NCI-H2196 treated with DMSO at 0.1 percent for 48 hours (cell line): Measurements from ENCODE around the gene ZMIZ1.
A peak's percentile ranks its signal among the peaks of the same experiment; 100 is the strongest.
"Not testable (repeated sequence)": the region's sequence is repeated elsewhere in the genome, so short reads cannot be mapped to it uniquely, and the experiment has no call there.

Source experiments
- DNase-seq: peaks from one replicate; lab custom pipeline; 2025; ENCODE audit not compliant: unreplicated experiment; lab: John Stamatoyannopoulos, UW

ZMIZ1 gene

DNA sequence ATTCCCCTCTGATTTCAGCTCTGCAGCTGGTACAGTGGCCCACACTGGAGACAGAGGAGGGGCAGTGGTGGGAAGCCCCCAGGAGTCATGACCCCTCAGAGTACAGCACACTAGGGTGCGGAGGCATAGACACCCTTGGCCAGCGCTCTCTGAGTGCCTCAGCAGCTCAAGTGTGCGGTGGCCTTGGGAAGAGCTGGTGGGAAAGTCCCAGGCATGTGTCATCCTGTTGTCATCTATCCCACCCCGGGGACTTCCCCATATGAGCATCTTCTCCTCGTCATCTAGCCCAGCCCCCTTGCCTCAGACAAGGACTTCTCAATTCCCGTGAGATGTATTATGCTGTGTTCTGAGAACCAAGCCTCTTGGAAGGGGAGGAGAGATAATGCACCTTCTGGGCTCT lies 262.9 kb downstream of the ZMIZ1 start:
- no peak for DNase-seq

DNA sequence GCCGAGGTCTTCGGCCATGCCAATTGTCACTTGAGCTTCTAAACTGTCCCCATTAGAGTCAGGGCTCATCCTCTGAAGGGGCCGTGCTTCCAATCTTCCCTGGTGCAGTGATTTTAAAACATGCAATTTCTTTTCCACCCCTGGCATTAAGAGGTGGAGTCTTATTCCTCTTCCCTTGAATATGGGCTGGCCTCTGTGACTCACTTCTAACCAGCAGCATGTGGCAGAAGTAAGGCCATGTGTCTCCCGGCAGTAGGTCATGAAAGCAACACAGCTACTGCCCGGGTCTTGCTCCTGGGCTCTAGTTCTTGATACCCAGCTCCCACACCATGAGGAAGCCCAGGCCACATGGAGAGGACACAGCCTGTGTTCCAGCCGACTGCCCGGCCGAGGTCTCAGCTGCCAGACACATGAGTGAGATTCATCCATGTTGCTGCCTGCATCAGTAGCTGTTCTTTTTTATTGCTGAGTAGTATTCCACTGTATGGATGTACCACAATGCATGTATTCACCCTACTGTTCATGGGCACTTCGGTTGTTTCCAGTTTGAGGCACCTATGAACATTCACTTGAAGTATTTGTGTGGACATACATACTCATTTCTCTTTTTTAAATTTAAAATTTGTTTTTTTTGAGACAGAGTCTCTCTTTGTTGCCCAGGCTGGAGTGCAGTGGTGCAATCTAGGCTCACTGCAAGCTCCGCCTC lies 264.0 kb downstream of the ZMIZ1 start:
- not testable (repeated sequence) for DNase-seq

DNA sequence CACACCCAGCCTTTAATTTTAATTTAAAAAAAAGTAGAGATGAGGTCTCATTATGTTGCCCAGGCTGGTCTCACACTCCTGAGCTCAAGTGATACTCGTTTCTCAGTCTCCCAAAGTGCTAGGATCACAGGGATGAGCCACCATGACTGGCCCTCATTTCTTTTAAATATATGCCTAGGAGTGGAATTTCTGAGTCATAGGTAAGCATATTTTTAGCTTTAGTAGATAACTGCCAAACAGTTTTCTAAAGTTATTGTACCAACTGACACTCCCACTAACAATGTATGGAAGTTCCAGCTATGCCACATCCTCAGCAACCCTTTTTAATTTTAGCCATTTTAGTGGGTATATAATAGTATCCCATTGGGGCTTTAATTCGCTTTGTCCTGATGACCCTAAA lies 264.7 kb downstream of the ZMIZ1 start:
- no peak for DNase-seq

DNA sequence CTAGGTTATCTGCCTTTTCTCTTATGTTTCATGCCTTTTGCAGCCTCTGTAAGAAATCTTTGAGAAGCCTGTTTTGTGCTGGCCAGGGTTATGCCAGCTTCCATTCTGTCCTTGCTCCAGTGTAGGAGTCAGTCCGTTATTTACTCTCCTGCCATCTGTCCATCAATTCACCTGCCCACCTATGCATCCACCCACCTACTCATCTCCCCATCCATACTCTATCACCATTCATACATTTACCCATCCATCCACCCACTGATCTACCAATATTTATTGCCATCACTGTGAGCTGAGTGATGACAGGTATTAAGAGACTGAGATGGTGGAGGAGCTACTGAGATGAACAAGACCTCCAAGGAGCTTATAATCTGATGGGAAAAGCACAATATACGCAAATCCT lies 265.8 kb downstream of the ZMIZ1 start:
- no peak for DNase-seq

DNA sequence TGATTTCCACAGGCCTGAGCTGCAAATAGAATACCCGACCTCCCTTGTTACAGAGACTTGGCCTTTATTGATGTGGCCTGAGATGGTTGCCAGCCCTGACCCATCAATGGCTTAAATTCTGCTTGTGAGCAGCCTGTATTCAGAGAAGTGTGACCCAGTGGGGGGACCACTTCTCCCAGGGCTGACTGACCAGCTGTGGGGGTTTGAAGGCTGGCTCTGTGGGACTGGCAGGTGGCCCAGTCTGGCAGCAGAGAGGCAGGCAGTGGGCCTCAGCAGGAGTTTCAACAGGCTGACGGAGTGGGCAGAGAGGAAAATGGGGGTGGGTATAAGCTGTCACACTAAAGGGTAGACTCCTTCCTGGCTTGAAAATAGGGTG lies 266.3 kb downstream of the ZMIZ1 start:
- no peak for DNase-seq

DNA sequence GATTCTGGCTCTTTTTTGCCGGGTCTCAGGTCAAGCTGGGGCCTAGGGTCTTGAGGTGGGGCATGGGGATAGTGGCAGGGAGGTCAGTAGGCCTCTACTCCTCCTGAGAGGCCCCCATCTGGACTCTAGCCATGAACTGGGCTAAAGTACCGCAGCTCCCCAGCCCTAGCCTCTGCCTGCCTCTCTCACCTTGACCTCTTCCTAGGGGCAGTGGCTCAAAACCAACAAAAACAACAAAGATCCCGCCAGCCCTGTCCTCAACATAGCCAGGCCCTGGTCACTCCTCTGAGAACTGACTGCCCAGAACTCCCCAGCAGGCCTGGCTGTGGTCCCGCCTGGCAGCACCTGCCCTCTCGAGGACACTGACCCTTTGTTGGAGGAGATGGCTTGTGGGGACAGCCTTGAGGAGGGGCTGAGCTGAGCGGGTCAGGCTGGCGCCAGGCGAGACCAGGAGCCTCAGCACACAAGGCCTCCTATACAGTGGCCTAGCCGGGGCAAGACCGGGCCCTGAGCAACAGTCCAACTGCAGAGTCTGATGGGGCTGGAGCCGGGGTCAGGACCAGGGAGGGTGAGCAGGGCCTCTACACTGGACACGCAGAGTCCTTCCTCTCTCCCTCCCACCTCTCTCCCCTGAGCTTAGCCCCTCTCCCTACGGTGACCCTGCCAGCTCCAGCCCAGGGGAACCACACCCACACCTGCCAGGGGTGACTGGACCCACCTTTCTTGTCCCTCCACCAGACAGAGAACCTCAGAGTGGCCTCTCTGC lies 266.9 kb downstream of the ZMIZ1 start:
- DNase-seq: peak; percentile 18

DNA sequence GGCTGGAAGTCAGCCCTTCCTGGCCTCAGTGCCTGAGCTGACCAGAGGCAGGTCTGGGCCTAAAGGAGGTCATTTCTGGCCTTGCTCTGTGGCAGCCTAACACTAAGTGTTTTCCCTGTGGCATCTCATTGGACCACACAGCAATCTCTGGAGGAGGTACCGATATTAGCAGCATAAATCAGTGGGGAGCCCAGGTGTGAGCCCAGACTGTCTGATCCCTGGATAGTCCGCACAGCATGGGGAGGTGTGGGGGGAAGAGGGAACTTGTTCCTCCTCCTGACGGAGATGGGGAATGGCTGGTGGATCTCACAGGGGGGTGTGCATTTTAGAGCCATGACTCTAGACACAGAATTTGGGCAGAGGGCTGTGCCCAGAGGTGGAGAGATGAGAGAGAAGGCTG lies 267.5 kb downstream of the ZMIZ1 start:
- DNase-seq: no peak

DNA sequence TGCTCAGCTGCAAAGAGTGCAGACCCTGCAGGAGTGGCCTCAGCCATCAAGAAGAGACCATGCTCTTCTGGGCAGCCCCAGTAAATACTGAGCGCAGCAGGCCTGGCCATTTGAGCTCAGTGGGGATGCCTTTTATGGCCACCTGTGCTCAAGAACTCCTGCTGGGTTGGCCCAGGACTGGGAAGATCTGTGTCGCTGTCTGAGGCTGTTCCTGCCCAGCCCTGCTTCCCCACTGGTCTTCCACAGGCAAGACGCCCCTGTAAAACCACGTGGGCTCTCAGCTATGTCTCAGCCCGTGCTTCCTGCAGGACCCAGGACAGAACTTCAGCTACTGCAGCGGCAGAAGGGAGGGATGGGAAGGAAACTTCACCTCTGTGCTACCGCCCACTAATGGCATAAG lies 268.0 kb downstream of the ZMIZ1 start:
- DNase-seq: no peak

DNA sequence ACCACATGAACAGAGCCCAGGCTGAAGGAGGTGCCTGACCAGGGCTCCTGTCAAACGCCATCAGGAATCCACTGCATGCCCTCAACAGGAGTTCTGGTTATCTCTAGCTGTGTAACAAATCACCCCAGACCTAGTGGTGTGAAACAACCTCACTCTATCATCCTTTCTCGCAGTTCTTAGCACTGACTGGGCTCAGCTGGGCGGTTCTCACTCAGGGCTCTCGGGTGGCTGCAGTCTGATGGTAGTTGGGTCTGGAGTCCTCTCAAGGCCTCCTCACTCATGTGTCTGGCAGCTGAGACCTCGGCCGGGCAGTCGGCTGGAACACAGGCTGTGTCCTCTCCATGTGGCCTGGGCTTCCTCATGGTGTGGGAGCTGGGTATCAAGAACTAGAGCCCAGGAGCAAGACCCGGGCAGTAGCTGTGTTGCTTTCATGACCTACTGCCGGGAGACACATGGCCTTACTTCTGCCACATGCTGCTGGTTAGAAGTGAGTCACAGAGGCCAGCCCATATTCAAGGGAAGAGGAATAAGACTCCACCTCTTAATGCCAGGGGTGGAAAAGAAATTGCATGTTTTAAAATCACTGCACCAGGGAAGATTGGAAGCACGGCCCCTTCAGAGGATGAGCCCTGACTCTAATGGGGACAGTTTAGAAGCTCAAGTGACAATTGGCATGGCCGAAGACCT lies 269.2 kb downstream of the ZMIZ1 start:
- DNase-seq: not testable (repeated sequence)

DNA sequence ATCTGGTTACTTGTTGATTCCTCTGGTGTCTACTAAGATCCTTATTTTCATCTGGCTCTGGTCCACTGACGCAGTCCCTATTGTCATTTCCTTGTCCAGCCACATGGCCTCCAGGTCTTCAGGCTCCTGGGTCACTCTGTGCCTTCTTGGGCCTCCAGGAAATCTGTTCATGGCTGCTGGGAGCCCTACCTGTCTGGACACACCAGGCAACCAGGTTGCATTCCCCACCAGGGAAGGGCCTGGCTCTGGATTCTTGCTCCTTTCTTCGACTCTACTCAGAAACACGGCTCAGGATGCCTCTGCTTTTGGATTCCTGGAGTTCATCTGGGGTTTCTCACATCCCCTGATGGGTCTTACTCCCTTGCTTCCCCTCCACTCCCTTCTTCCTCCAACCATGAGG lies 270.5 kb downstream of the ZMIZ1 start:
- DNase-seq: no peak

DNA sequence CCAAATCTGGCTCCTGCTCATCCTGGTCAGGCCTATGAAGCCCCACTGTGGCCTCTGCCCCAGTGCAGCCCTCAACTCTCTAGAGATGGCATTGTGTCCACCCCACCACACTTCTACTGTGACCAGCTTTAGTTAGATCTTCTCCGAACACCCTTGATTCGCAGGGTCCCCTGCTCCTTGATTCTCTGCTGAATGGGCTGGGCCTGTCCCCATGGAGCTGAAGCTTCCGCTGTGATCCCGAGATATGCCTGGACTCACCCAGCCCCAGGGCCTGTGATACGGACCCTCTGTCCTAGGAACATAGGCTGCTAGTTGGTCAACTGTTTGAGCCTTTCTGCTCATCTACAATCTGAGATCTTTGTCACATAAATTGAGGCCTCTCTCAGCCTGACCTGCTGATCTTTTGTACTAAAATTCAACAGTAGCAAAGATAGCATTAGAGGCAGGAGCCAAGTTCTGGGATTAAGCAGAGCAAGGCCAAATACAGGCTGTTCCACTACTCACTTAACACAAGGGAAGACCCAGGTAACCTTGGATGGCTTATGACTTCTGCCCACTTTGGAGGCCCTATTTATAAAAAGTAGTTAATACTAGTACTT lies 272.0 kb downstream of the ZMIZ1 start:
- DNase-seq: no peak

DNA sequence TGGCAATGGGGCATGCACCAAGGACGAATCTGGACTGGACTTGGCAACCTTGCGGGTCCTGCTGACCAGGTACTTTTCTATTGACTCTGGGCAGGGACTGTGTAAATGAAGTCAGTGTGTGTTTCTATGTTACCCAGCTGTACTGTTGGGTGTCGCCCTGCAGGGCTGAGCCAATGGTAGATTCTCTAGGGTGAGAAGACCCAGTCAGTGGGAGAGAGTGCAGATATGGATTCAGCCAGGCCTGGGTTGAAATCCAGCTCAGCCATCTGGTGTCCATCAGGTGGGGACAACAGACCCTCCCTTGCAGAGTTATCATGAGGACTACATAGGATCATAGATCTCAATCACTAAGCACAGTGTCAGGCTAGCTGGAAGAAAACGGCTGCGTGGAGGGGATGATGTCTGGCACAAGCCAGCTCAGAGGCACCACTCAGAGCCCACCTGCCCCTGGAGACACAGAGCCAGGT lies 273.6 kb downstream of the ZMIZ1 start:
- DNase-seq: no peak

DNA sequence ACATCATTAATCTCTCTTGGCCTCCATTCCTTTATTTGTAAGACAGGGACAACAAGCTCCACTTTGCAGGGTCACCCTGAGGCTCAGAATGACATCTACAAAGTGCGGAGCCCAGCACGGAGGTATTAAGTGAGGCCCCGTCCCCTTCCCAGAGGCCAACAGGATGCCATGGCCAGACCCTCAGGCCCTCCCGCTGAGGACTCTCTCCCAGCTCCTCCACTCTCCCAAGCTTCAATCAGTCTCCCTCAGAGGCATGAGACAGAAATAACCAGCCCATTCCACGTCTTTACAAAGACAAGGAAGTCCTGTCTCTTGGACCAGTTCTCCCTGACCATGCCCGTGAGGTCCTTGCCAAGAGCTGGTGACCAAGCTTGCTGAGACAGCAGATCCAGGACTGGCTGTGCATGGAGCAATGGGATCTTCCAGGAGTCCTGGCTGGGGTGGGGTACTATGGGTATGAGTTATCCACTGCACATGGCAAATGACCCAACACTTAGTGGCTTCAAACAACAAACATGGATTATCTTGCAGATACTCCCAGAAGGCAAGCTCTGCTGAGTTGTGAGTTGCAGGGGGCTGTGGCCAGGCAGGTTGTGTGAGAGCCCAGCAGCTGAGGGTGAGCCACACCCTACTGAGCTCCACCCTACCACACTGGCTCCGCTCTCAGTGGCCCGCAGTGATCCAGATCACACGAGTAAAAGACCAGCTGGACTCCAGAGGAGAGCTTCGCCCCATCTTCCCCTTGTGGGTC lies 274.2 kb downstream of the ZMIZ1 start:
- no peak for DNase-seq

DNA sequence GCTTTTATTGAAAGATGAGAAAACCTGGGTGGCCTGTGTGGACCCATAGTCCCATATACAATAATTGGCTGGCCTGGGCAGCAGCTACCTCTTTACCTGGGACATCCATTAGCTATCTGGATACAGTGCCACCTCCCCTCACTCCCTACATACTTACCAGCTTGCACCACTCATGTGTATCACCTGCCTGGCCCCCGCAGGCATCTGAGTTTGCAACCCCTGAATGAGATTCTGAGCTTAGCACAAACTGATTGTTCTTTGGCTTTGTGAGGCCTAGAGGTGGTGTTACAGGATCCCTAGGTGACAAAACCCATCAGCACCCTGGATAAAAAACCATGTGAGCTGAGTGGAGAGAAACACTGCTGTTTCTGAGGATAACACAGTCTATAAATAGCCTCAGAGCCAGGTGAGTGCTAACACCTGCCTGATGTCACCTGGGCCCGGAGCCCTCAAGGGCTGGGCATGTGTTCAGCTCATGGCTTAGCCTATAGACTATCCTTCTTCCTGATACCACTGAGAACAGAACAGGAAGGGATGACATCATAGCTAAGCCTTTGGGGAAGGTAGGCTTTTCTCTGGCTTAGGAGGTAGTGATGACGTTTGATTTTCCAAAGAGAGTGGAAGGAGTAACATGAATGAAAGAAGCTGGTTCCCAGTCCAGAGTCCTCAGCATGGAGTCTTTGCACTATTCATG lies 275.9 kb downstream of the ZMIZ1 start:
- peak; percentile 60 for DNase-seq

DNA sequence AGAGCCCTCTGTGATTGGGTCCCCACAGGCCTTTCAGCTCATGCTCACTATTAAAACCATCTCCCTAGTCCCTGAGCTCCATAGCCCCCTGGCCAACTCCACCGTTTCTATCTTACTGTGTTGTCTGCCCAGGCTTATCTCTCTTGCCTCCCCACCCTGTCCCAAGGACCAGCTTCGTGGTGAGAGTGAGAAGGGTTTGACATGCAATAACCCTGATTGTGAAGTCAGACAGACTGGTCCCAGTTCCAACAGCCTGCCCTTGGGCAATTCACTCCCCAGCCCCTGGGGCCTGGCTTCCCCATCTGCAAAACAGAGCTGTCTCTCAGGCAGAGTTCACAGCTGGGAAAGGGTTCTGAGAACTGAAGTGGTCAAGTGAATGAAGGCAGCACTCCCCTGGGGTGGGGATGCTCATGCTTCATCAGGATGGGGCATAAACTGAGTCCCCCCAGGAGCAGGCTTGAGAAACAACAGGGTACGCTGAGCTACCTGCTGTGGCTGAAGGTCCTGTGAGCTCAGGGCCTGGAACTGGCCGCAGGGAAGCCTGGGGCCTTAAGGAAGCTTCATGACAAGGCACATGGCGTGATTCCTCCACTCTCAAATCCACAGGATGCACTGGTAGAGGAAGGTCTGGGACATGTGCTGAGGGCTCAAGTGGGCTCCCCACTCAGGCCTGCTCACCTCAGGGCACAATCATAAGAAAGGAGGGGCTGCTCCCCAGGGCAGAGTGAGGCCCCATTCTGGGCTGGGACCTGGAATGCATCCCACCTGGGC lies 276.7 kb downstream of the ZMIZ1 start:
- no peak for DNase-seq

DNA sequence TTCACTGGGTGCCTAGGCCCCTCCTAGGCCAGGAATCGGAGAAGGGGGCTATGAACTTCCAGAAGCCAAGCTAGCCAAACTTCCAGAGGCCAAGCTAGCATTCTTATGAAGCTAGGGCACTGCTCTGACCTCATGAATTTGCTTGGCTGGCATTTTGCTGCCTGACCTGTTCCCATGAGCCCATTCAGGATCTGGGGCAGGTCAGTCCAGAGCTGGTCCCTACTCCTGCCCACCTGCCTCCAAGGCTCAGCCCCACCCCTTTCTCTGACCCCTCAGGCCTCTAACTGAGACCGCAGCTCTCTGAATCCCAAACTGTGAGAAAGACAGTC lies 277.2 kb downstream of the ZMIZ1 start:
- no peak for DNase-seq

DNA sequence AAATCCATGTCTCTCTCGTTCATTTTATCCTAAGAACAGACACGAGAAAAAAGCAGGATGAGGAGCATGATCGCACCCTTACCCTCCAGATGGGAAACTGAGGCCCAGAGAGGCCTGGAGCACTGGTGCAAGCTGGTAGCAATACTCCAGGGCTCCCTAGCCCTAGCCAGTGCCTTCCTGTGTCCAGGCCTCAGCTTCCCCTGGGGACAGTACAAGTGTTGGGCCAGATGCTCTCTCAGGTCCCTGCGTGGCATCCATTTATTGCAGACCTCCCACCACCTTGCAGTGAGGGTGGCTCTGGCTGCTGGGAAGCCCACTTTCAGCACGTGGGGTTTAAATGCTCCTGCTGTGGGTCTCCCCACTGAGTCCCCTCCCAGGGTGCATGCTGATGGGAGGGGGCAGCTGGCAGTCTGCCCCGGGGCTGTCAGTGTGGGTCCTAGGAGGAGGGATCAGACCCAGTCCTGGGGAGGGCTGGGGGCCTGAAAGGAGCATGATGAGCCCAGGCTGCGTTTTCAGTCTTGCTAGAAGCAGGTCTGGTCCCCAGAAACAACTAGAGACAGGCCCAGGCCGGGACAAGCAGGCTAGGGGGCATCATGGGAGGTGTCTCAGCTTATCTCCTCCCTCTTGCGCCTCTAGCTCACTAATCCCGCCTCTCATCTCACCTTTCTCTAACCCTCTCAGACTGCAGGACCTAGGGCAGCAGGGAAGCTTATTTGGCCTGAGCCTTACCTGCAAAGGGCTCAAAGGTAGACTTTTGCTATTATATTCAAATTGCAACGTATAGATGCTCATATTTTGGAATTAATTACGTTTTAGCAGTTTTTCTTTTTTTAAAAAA lies 277.8 kb downstream of the ZMIZ1 start:
- DNase-seq: no peak

DNA sequence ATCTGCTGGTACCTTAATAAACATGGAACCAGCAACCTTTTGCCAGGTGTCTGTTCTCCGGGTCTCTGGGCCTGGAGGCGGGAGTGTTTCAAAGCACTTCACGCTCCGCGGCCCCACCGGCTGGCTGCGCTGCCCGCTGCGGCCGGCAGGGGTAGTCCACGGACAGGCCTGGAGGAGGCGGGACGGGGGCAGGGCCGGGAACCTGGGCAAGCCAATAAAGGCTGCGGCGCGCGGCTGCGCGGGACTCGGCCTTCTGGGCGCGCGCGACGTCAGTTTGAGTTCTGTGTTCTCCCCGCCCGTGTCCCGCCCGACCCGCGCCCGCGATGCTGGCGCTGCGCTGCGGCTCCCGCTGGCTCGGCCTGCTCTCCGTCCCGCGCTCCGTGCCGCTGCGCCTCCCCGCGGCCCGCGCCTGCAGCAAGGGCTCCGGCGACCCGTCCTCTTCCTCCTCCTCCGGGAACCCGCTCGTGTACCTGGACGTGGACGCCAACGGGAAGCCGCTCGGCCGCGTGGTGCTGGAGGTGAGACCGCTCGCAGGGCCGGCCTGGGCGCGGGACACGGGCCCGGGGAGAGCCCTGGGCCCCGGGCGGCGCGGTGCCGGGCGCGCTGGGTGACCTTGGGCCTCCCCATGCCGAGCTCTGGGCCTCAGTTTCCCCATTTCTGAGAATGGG lies 278.6 kb downstream of the ZMIZ1 start, which contains the start of gene PPIF:
PPIF (plus strand) TSS at position 244 of the 668 bp plus-strand sequence; CDS start at position 324, 80 bp downstream.
- DNase-seq: peak; percentile 57
